IMR-90 (cell line): ENCODE measurements around the gene OSTF1. TPM values are rescaled to one million over a fixed set of nuclear protein-coding genes. Genes with fewer than 3 reads are reported as not detected.

Experiments
- ATAC-seq: fragments of 200-7000 bp; cut with Tn5 transposase; 2 replicates; pipeline ENCODE4 v1.9.1; 2020; ENCODE audit warnings: low read depth, mild to moderate bottlenecking, moderate library complexity
- BruUV-seq: library from RNA; stranded (reverse); fragments of 400-500 nt; replicated peaks from 2 replicates; lab custom pipeline; 2021; lab: Mats Ljungman, UMichigan
- CTCF ChIA-PET: fragments of 300-600 bp; formaldehyde crosslinking; extraction: SDS; loops from one replicate; lab custom pipeline; 2021; ENCODE audit warnings: antibody characterized with exemption; lab: Yijun Ruan, JAX
- POLR2A ChIA-PET: fragments of 300-600 bp; sonication (Branson Sonifier 250); formaldehyde crosslinking; loops from one replicate; lab custom pipeline; 2022; ENCODE audit warnings: antibody characterized with exemption; ENCODE audit not compliant: unreplicated experiment; lab: Charles Lee
- DNase-seq: peaks from one replicate; pipeline ENCODE4 v3.0.0; 2013
- H2AFZ ChIP-seq: replicated peaks from 2 replicates; pipeline ENCODE3; 2013; ENCODE audit warnings: low read length, mild to moderate bottlenecking; ENCODE audit not compliant: poor library complexity
- H2AK5ac ChIP-seq: 2 replicates; pipeline ENCODE4 v1.6.1; 2013; ENCODE audit warnings: low read depth, low read length, inconsistent platforms
- H2AK9ac ChIP-seq: replicated peaks from 2 replicates; pipeline ENCODE3; 2013; ENCODE audit warnings: mild to moderate bottlenecking, low read depth, low read length, moderate library complexity; ENCODE audit not compliant: poor library complexity
- H2BK120ac ChIP-seq: 2 replicates; pipeline ENCODE4 v1.6.1; 2013; ENCODE audit warnings: low read depth, low read length, inconsistent platforms
- H2BK15ac ChIP-seq: 3 replicates; pipeline ENCODE4 v1.6.1; 2013; ENCODE audit warnings: low read depth, low read length, inconsistent platforms
- H2BK20ac ChIP-seq: 2 replicates; pipeline ENCODE4 v1.6.1; 2013; ENCODE audit warnings: low read depth, mild to moderate bottlenecking, inconsistent platforms, low read length, moderate library complexity
- H2BK5ac ChIP-seq: 2 replicates; pipeline ENCODE4 v1.6.1; 2013; ENCODE audit warnings: mild to moderate bottlenecking, low read depth, low read length, inconsistent platforms; ENCODE audit not compliant: poor library complexity, severe bottlenecking
- H3K14ac ChIP-seq: replicated peaks from 2 replicates; pipeline ENCODE4 v1.6.1; 2013; ENCODE audit warnings: low read depth, low read length, inconsistent platforms
- H3K18ac ChIP-seq: 2 replicates; pipeline ENCODE4 v1.6.1; 2013; ENCODE audit warnings: low read depth, low read length, control low read depth
- H3K23ac ChIP-seq: 2 replicates; pipeline ENCODE4 v1.6.1; 2013; ENCODE audit warnings: low read depth, low read length, inconsistent platforms
- H3K27ac ChIP-seq: 2 replicates; pipeline ENCODE4 v1.5.1; 2013; ENCODE audit warnings: mild to moderate bottlenecking, control low read depth, low read length; ENCODE audit not compliant: insufficient read depth
- H3K27me3 ChIP-seq: 2 replicates; pipeline ENCODE4 v1.6.1; 2013; ENCODE audit warnings: low read length; ENCODE audit not compliant: control insufficient read depth, insufficient read depth
- H3K36me3 ChIP-seq: 2 replicates; pipeline ENCODE4 v1.6.1; 2013; ENCODE audit warnings: low read length, mixed read lengths; ENCODE audit not compliant: control insufficient read depth, insufficient read depth
- H3K4ac ChIP-seq: 2 replicates; pipeline ENCODE4 v1.6.1; 2013; ENCODE audit warnings: low read depth, low read length, inconsistent platforms
- H3K4me1 ChIP-seq: 2 replicates; pipeline ENCODE4 v1.6.1; 2013; ENCODE audit warnings: low read length, mixed read lengths; ENCODE audit not compliant: control insufficient read depth, insufficient read depth
- H3K4me2 ChIP-seq: 2 replicates; pipeline ENCODE4 v1.6.1; 2013; ENCODE audit warnings: low read depth, mild to moderate bottlenecking, control low read depth, low read length, moderate library complexity
- H3K4me3 ChIP-seq: 2 replicates; pipeline ENCODE4 v1.5.1; 2013; ENCODE audit warnings: low read depth, mild to moderate bottlenecking, control low read depth, low read length, moderate library complexity; ENCODE audit not compliant: insufficient read depth
- H3K56ac ChIP-seq: 2 replicates; pipeline ENCODE4 v1.6.1; 2013; ENCODE audit warnings: low read length, inconsistent platforms; ENCODE audit not compliant: insufficient read depth; ENCODE audit errors: extremely low read depth
- H3K79me1 ChIP-seq, 2 experiments: 2 replicates each; pipeline ENCODE4 v1.6.1; 2013; ENCODE audit warnings: low read length in 2 of 2, inconsistent platforms in 1 of 2, low read depth in 1 of 2
- H3K9ac ChIP-seq: 2 replicates; pipeline ENCODE4 v1.6.1; 2013; ENCODE audit warnings: low read depth, low read length, control low read depth
- H3K9me1 ChIP-seq: 2 replicates; pipeline ENCODE4 v1.6.1; 2013; ENCODE audit warnings: low read length, inconsistent platforms; ENCODE audit not compliant: insufficient read depth
- H3K9me3 ChIP-seq: 2 replicates; pipeline ENCODE4 v1.6.1; 2013; ENCODE audit warnings: low read length; ENCODE audit not compliant: control insufficient read depth, insufficient read depth
- H4K20me1 ChIP-seq: 2 replicates; pipeline ENCODE4 v1.6.1; 2013; ENCODE audit warnings: low read length, inconsistent platforms; ENCODE audit not compliant: insufficient read depth
- H4K5ac ChIP-seq: 2 replicates; pipeline ENCODE4 v1.6.1; 2013; ENCODE audit warnings: mild to moderate bottlenecking, low read depth, low read length, control low read depth
- H4K8ac ChIP-seq, 2 experiments: 2 replicates each; pipeline ENCODE4 v1.6.1; 2013; ENCODE audit warnings: low read depth in 2 of 2, low read length in 2 of 2, control low read depth in 1 of 2, inconsistent platforms in 1 of 2
- H4K91ac ChIP-seq: 2 replicates; pipeline ENCODE4 v1.6.1; 2013; ENCODE audit warnings: low read depth, low read length, inconsistent platforms; ENCODE audit not compliant: insufficient read depth
- ELK1 ChIP-seq: fragments of 150-350 bp; IDR thresholded peaks from 2 replicates; pipeline ENCODE4 v1.6.1; 2016; ENCODE audit warnings: low read depth, mild to moderate bottlenecking, low read length, moderate library complexity, borderline replicate concordance
- FOS ChIP-seq: fragments of 150-350 bp; IDR thresholded peaks from 2 replicates; pipeline ENCODE4 v1.6.1; 2016; ENCODE audit warnings: low read depth, low read length
- MAFK ChIP-seq: IDR thresholded peaks from 2 replicates; pipeline ENCODE4 v1.6.1; 2012; ENCODE audit warnings: low read depth, low read length, improper control_type of control experiment
- MAZ ChIP-seq: IDR thresholded peaks from 2 replicates; pipeline ENCODE4 v1.6.1; 2012; ENCODE audit warnings: low read depth, mild to moderate bottlenecking, low read length, improper control_type of control experiment, moderate library complexity, borderline replicate concordance
- NFE2L2 ChIP-seq: fragments of 150-350 bp; IDR thresholded peaks from 2 replicates; pipeline ENCODE4 v1.6.1; 2016; ENCODE audit warnings: low read depth, mild to moderate bottlenecking, low read length
- RCOR1 ChIP-seq: IDR thresholded peaks from 2 replicates; pipeline ENCODE4 v1.6.1; 2012; ENCODE audit warnings: mild to moderate bottlenecking, low read length, improper control_type of control experiment; ENCODE audit not compliant: insufficient replicate concordance
- RFX5 ChIP-seq: IDR thresholded peaks from 2 replicates; pipeline ENCODE4 v1.8.0; 2012; ENCODE audit warnings: low read depth, mild to moderate bottlenecking, low read length, moderate library complexity
- WGBS, 2 experiments: methylation state at CpG; one replicate each; pipeline versions ENCODE4 v1.1.5 to v1.1.7; 2013; ENCODE audit warnings: missing lambda C conversion rate in 2 of 2; ENCODE audit not compliant: insufficient read length in 1 of 2; ENCODE audit errors: extremely low coverage in 2 of 2; 5-methylcytosine and 5-hydroxymethylcytosine counted together
- dilution Hi-C: fragments of 300-500 bp; cut with HindIII; formaldehyde crosslinking; loops from one replicate; pipeline ENCODE4 v1.14.3; 2018; ENCODE audit warnings: low sequenced_read_pairs; ENCODE audit not compliant: unreplicated experiment
- in situ Hi-C: fragments of 300-500 bp; cut with MboI; formaldehyde crosslinking; loops from 3 replicates; pipeline ENCODE4 v1.14.3; 2019; ENCODE audit warnings: low sequenced_read_pairs, inconsistent platforms, mixed read lengths
- intact Hi-C: fragments of 100-400 bp; cut with micrococcal nuclease; formaldehyde crosslinking; loops from 2 replicates; pipeline ENCODE4 v1.10.0; 2022
- polyA plus RNA-seq, 3 experiments: library from polyadenylated mRNA; depleted of rRNA; stranded (reverse); fragments of >200 nt; gene quantifications; 2 replicates each; pipeline ENCODE4 v1.2.3, GENCODE V29; 2012; ENCODE audit warnings: low replicate concordance in 1 of 3
- total RNA-seq: library from RNA; depleted of rRNA; stranded (reverse); fragments of >200 nt; gene quantifications from 2 replicates; pipeline ENCODE4 v1.2.3, GENCODE V29; 2012

The OSTF1 gene
- total and polyA plus RNA-seq, 2 of the 4 experiments (the other 2 are of a cell fraction): 17.1 to 41.6 TPM

- DNase-seq (no peak), ATAC-seq (no peak)
- no CpG with 5 or more reads among the region's 4 CpGs for WGBS, 2 experiments
- H3K9me3 ChIP-seq: no peaks in the 10 kb centered on the region
- H2AFZ ChIP-seq: no peak overlapping the region
- no peaks in the 10 kb centered on the region for H3K79me1 ChIP-seq
- no TSS peak for BruUV-seq
- TF ChIP-seq NFE2L2: no peak
- no peak for TF ChIP-seq RCOR1
- TF ChIP-seq MAZ: no peak
- TF ChIP-seq MAFK: no peak
- TF ChIP-seq FOS: no peak
- no peak for TF ChIP-seq ELK1
- TF ChIP-seq RFX5: no peak
- intact Hi-C loops: loop anchor here (10.0 kb wide), 2 partner anchors 188 to 498 kb away; partner anchors contain the start of gene TRPM6
- H3K18ac ChIP-seq: no peak overlapping the region
- ChIA-PET POLR2A (no interaction called here), CTCF (no interaction called here)
- H2AK9ac ChIP-seq: no peak overlapping the region
- H3K23ac ChIP-seq: no peak overlapping the region
- H2BK120ac ChIP-seq: no peak overlapping the region
- H2BK5ac ChIP-seq: no peak overlapping the region
- no peaks in the 10 kb centered on the region for H4K20me1 ChIP-seq
- H3K36me3 ChIP-seq: no peaks in the 10 kb centered on the region
- no peaks in the 10 kb centered on the region for H3K27me3 ChIP-seq
- no peak overlapping the region for H4K5ac ChIP-seq
- H3K27ac ChIP-seq: no peak overlapping the region
- H3K4me3 ChIP-seq: no peak overlapping the region
- no peak overlapping the region for H4K91ac ChIP-seq
- H2AK5ac ChIP-seq: no peak overlapping the region
- no peaks in the 10 kb centered on the region for H3K9me1 ChIP-seq
- H3K56ac ChIP-seq: no peak overlapping the region
- no peak overlapping the region for H2BK15ac ChIP-seq
- H2BK20ac ChIP-seq: no peak overlapping the region
- no peak overlapping the region for H3K14ac ChIP-seq
- H4K8ac ChIP-seq: no peak overlapping the region
- in situ Hi-C loops: no loop called here
- H3K9ac ChIP-seq: no peak overlapping the region
- dilution Hi-C loops: no loop called here
- H3K4me1 ChIP-seq: no peaks in the 10 kb centered on the region
- no peak overlapping the region for H3K4me2 ChIP-seq
- no peak overlapping the region for H3K4ac ChIP-seq
These were observed 15.4 kb upstream of the OSTF1 start for GRCh38 chr9:75072895-75073294.
